ENCODE results near the gene KLHL35.

Gene KLHL35

GRCh38 chr11:75477614-75477935 is 44.6 kb upstream of the KLHL35 start:
- Histone ChIP-seq H4K20me1 (ENCODE audit: low read depth, low read length) (no peaks in the 10 kb centered on the region), H3K36me3 (ENCODE audit: low read length) (no peaks in the 10 kb centered on the region), H3K27me3 (ENCODE audit: low read length) (no peaks in the 10 kb centered on the region), H3K9me3 (ENCODE audit: insufficient read depth, low read length) (no peaks in the 10 kb centered on the region), H3K9ac (ENCODE audit: low read length) (no peak overlapping the region), H3F3A (ENCODE audit: insufficient read depth) (no peaks in the 10 kb centered on the region), H2AFZ (ENCODE audit: low read depth, low read length, severe bottlenecking) (no peak overlapping the region), H3K9me2 (replicated peaks; ENCODE audit: insufficient read depth, low read length) (no peaks in the 10 kb centered on the region), H3K79me2 (ENCODE audit: insufficient read depth, low read length) (no peaks in the 10 kb centered on the region), H3K4me2 (ENCODE audit: low read depth, low read length, poor library complexity, severe bottlenecking) (no peak overlapping the region), H3K4me3 (ENCODE audit: insufficient read depth, low read length, poor library complexity, severe bottlenecking) (no peak overlapping the region), H3K27ac (ENCODE audit: low read depth, low read length) (no peak overlapping the region)
- no peak for TF ChIP-seq CTCF (IDR thresholded peaks at IDR 0.05; ENCODE audit: insufficient read depth, low read length, poor library complexity, severe bottlenecking)
- no peak for TF ChIP-seq EZH2phosphoT487 (conservative IDR thresholded peaks at IDR 0.05; ENCODE audit: low read length)

GRCh38 chr11:75476739-75477613 is 44.0 kb upstream of the KLHL35 start:
- H3K9ac ChIP-seq (ENCODE audit: low read length), result no peak overlapping the region
- no peak overlapping the region for H3K27ac ChIP-seq (ENCODE audit: low read depth, low read length)
- H3K36me3 ChIP-seq (ENCODE audit: low read length), result no peaks in the 10 kb centered on the region
- no peak overlapping the region for H3K4me3 ChIP-seq (ENCODE audit: insufficient read depth, low read length, poor library complexity, severe bottlenecking)
- H3K9me3 ChIP-seq (ENCODE audit: insufficient read depth, low read length), result no peaks in the 10 kb centered on the region
- no peak overlapping the region for H3K4me2 ChIP-seq (ENCODE audit: low read depth, low read length, poor library complexity, severe bottlenecking)
- no peaks in the 10 kb centered on the region for H3K79me2 ChIP-seq (ENCODE audit: insufficient read depth, low read length)
- no peaks in the 10 kb centered on the region for H3K9me2 ChIP-seq (replicated peaks; ENCODE audit: insufficient read depth, low read length)
- H3K27me3 ChIP-seq (ENCODE audit: low read length), result no peaks in the 10 kb centered on the region
- H2AFZ ChIP-seq (ENCODE audit: low read depth, low read length, severe bottlenecking), result no peak overlapping the region
- TF ChIP-seq CTCF (IDR thresholded peaks at IDR 0.05; ENCODE audit: insufficient read depth, low read length, poor library complexity, severe bottlenecking) (no peak), EZH2phosphoT487 (conservative IDR thresholded peaks at IDR 0.05; ENCODE audit: low read length) (no peak)
- H4K20me1 ChIP-seq (ENCODE audit: low read depth, low read length), result no peaks in the 10 kb centered on the region
- H3F3A ChIP-seq (ENCODE audit: insufficient read depth), result no peaks in the 10 kb centered on the region

GRCh38 chr11:75475767-75476650 is 43.0 kb upstream of the KLHL35 start:
- Histone ChIP-seq H3K4me3 (ENCODE audit: insufficient read depth, low read length, poor library complexity, severe bottlenecking) (no peak overlapping the region), H3K9ac (ENCODE audit: low read length) (no peak overlapping the region), H4K20me1 (ENCODE audit: low read depth, low read length) (no peaks in the 10 kb centered on the region), H3K4me2 (ENCODE audit: low read depth, low read length, poor library complexity, severe bottlenecking) (no peak overlapping the region), H3K27me3 (ENCODE audit: low read length) (no peaks in the 10 kb centered on the region), H3K79me2 (ENCODE audit: insufficient read depth, low read length) (no peaks in the 10 kb centered on the region), H3K9me2 (replicated peaks; ENCODE audit: insufficient read depth, low read length) (no peaks in the 10 kb centered on the region), H3K9me3 (ENCODE audit: insufficient read depth, low read length) (no peaks in the 10 kb centered on the region), H3K36me3 (ENCODE audit: low read length) (no peaks in the 10 kb centered on the region), H3F3A (ENCODE audit: insufficient read depth) (no peaks in the 10 kb centered on the region), H3K27ac (ENCODE audit: low read depth, low read length) (no peak overlapping the region), H2AFZ (ENCODE audit: low read depth, low read length, severe bottlenecking) (no peak overlapping the region)
- no peak for TF ChIP-seq CTCF (IDR thresholded peaks at IDR 0.05; ENCODE audit: insufficient read depth, low read length, poor library complexity, severe bottlenecking)

All from SU-DHL-6 (cell line).